Activated naive CD4-positive, alpha-beta T cell treated with anti-CD3 and anti-CD28 coated beads, Interleukin-2, amount 10 ng/mL, durations not matched to agents 5 hours and 36 hours (primary cell): Measurements from ENCODE around the gene TNFRSF14. TPM values are rescaled to one million over a fixed set of nuclear protein-coding genes. Genes with fewer than 3 reads are reported as not detected.

Source experiments
- total RNA-seq, 2 experiments: library from RNA; stranded (reverse); gene quantifications; one replicate each; pipeline ENCODE4 v1.2.3, GENCODE V29; 2021

The TNFRSF14 gene
- 100 to 1,000 TPM; 204 to 205 TPM for total RNA-seq

DNA sequence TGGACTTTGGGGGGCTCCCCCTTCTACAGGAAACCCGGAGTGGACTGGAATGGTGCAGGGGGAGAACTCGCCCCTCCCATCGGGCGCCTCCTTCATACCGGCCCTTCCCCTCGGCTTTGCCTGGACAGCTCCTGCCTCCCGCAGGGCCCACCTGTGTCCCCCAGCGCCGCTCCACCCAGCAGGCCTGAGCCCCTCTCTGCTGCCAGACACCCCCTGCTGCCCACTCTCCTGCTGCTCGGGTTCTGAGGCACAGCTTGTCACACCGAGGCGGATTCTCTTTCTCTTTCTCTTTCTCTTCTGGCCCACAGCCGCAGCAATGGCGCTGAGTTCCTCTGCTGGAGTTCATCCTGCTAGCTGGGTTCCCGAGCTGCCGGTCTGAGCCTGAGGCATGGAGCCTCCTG is at the start of gene TNFRSF14:
TSS of gene TNFRSF14 (plus strand) at position 95 of the 401 bp plus-strand sequence. CDS start at position 389, 294 bp downstream.

DNA sequence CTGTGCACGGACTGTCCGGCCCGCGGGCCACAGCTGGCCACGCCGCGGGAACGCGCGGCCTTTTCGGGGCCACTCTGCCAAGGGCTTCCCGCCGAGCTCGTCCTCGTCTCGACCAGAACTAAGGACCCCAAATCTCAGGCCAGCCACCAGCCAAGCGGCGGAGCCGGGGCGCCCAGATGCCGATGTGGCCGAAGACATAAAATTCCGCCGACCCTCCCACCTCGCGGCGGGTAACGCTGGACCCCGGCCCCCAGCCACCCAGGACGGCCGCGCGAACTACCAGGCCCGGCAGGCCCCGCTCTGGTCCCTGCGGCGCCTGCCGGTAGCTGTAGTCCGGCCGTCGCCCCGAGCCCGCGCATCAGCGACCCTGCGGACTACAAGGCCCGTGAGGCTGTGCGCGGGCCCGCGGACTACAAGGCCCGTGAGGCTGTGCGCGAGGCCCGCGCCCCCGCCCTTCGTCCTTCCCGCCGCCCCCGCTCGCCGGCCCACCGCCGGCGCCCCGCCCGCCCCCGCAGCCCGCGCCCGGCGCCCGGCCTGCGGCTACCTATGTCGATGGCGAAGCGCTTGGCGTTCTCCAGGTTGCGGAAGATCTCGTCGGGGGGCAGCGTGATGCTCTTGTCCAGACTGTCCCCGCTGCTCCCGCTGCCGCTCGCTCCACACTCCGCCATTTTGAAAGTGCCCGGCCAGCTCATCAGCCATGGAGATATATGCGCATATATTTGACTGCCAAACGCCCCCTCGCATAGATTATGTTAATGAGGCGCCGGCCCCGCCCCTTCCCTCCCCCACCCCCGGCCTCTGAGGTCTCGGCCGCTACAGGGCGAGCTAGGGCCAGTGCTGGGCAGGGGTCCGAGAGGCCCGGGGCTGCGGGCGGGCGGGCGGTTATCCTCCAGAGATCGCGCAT is 30.0 kb upstream of the TNFRSF14 start, which contains the start of gene PANK4:
TSS of gene PANK4 (minus strand) at position 677 of the 904 bp plus-strand sequence. CDS start at position 668, 9 bp downstream.

GRCh38 chr1:2529784-2530512 is 26.2 kb upstream of the TNFRSF14 start, which contains the start of gene HES5:
Gene HES5 (minus strand): TSS chr1:2530263. CDS start chr1:2530164, 99 bp downstream.

DNA sequence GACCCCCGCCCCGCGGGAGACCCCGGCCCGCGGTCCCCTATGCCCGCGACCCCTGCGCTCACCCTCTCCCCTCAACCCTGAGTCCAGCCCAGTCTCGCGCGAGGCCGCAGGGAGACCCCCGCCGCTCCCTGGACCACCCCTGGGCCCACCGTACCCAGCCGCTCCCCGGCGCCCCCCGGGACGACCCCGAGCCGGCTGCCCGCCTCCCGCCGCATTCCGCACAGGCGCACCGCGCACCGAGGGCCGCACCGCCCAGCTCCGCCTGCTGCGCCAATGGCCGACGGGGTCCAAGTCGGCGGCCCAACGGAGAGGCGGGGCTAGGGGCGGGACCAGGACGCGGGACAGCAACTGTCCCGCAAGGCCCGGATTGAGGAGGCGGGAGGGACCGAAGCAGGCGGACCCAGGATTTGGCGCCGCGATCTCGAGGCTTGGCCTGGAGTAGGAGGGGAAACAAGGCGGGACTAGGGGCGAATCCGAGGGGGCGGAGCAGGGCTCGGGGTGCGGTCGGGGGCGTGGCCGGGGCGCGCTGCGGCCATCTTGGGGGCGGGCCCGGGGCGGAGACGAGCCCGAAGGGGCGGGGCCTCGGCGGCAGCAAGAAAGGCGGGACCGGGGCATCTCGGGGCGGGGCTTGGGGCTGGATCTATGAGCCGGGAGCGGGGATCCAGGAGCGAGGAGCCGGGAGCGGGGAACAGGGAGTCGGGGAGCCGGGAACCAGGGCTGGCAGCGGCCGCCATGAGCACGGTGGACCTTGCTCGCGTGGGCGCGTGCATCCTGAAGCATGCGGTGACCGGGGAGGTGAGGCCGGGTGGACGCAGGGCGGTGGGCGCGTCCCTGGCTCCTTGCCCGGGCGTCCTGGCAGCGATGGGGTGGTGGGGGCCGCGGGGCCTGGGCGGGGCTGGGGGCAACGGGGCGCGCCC is 30.2 kb downstream of the TNFRSF14 start, which contains the start of gene PRXL2B:
TSS of gene PRXL2B (plus strand) at position 624 of the 917 bp plus-strand sequence. CDS start at position 733, 109 bp downstream.

Other genes starting within 250 kb of the TNFRSF14 start
- gene MORN1, start 164.8 kb upstream of the TNFRSF14 start, total RNA-seq = 1 to 10 TPM; 7.1 to 7.3 TPM
- 100 to 1,000 TPM; 130 to 132 TPM for gene RER1, start 164.5 kb upstream of the TNFRSF14 start, total RNA-seq
- gene PEX10, start 143.8 kb upstream of the TNFRSF14 start, total RNA-seq = 10 to 100 TPM in 1 of 2 experiments, 1 to 10 TPM in 1; 9.6 to 11.9 TPM
- 10 to 100 TPM; 19.6 to 23.7 TPM for gene PLCH2, start 80.1 kb upstream of the TNFRSF14 start, total RNA-seq
- gene PANK4, start 29.8 kb upstream of the TNFRSF14 start, total RNA-seq = 10 to 100 TPM; 71.0 to 71.6 TPM
- under 1 TPM in 1 of 2 experiments, not detected in 1; 0.25 TPM for gene HES5, start 26.1 kb upstream of the TNFRSF14 start, total RNA-seq
- gene PRXL2B, start 30.4 kb downstream of the TNFRSF14 start, total RNA-seq = 10 to 100 TPM; 26.0 to 34.6 TPM
- gene MMEL1, start 76.6 kb downstream of the TNFRSF14 start, total RNA-seq = 1 to 10 TPM; 5.3 to 5.5 TPM
- gene TTC34, start 245.3 kb downstream of the TNFRSF14 start, total RNA-seq = 1 to 10 TPM; 1.8 to 1.9 TPM